Measurements from ENCODE around the gene RAP2B. TPM values are rescaled to one million over a fixed set of nuclear protein-coding genes. Genes with fewer than 3 reads are reported as not detected.

The RAP2B gene
- total and polyA plus RNA-seq, 2 of the 13 experiments (the other 11 are each of a cell fraction or from before 2014, with no cell fraction given): 6.4 to 7.1 TPM

GRCh38 chr3:153209596-153209995 is 47.6 kb downstream of the RAP2B start:
- Histone ChIP-seq H3K27ac (ENCODE audit: extremely low read length, insufficient read depth, low read length) (no peak overlapping the region), H3K4me2 (ENCODE audit: low read depth, low read length) (no peak overlapping the region), H2AFZ (ENCODE audit: low read length) (no peak overlapping the region), H3K4me3 (replicated peaks in 1 of 3; ENCODE audit: insufficient read depth in 1 of 3, low read depth in 2 of 3, low read length in 3 of 3) (no peak overlapping the region), H4K20me1 (ENCODE audit: insufficient read depth, low read length) (no peaks in the 10 kb centered on the region), H3K9ac (ENCODE audit: insufficient read depth, low read depth, low read length) (no peak overlapping the region), H3K27me3 (ENCODE audit: control insufficient read depth in 1 of 2, insufficient read depth in 2 of 2, low read length in 2 of 2) (no peaks in the 10 kb centered on the region), H3K9me3 (ENCODE audit: low read length) (no peaks in the 10 kb centered on the region), H3K79me2 (ENCODE audit: insufficient read depth, low read length) (no peaks in the 10 kb centered on the region), H3K36me3 (replicated peaks in 1 of 2; ENCODE audit: control insufficient read depth in 1 of 2, insufficient read depth in 2 of 2, low read length in 2 of 2) (no peaks in the 10 kb centered on the region), H3K4me1 (ENCODE audit: insufficient read depth, low read length) (no peaks in the 10 kb centered on the region)
- WGBS (ENCODE audit: low lambda C conversion rate): 9% methylated on average over 8 of the region's 8 CpGs
- TF ChIP-seq DNMT1 (CRISPR knock-in tag; IDR thresholded peaks at IDR 0.05) (no peak), NFAT5 (CRISPR knock-in tag; IDR thresholded peaks at IDR 0.05) (no peak), NKX3-1 (CRISPR knock-in tag; IDR thresholded peaks at IDR 0.05) (no peak), EZH2 (conservative IDR thresholded peaks at IDR 0.05; ENCODE audit: low read depth, low read length) (no peak), ZNF205 (CRISPR knock-in tag; IDR thresholded peaks at IDR 0.05) (no peak), MAZ (IDR thresholded peaks at IDR 0.05; ENCODE audit: borderline replicate concordance, low read depth, low read length) (no peak), MAZ (CRISPR knock-in tag; IDR thresholded peaks at IDR 0.05; ENCODE audit: low read depth) (no peak), ZNF781 (CRISPR knock-in tag; IDR thresholded peaks at IDR 0.05; ENCODE audit: borderline replicate concordance, not compliant biosample characterization) (no peak), MXD1 (CRISPR knock-in tag; IDR thresholded peaks at IDR 0.05) (no peak), TCF7L2 (IDR thresholded peaks at IDR 0.05; ENCODE audit: low read depth, low read length) (no peak), GTF3A (CRISPR knock-in tag; conservative IDR thresholded peaks at IDR 0.05) (no peak), MYNN (CRISPR knock-in tag; IDR thresholded peaks at IDR 0.05; ENCODE audit: low read depth) (no peak), ZNF883 (CRISPR knock-in tag; IDR thresholded peaks at IDR 0.05; ENCODE audit: not compliant biosample characterization) (no peak), GABPA (IDR thresholded peaks at IDR 0.05; ENCODE audit: low read depth, low read length) (no peak), GABPA (CRISPR knock-in tag; IDR thresholded peaks at IDR 0.05; ENCODE audit: low read depth) (no peak), ZNF780A (CRISPR knock-in tag; IDR thresholded peaks at IDR 0.05) (no peak)
- in situ Hi-C loops (cut with HindIII; ENCODE audit: extremely low pct_ligation_motif_present, low pct_unique_long_range_greater_than_20kb) (no loop called here), intact Hi-C loops (cut with micrococcal nuclease; ENCODE audit: unreplicated experiment) (no loop called here)
- DNase-seq (ENCODE audit: low spot score) (no peak), ATAC-seq (no peak), FAIRE-seq (no peak)
- ChIA-PET CTCF (ENCODE audit: low intra/inter-chr PET ratio, low total read pairs) (no interaction called here), POLR2A (no interaction called here)
- no TSS peak for BruUV-seq (replicated peaks)
